ENCODE results near the gene CTLA4.

The CTLA4 gene

DNA sequence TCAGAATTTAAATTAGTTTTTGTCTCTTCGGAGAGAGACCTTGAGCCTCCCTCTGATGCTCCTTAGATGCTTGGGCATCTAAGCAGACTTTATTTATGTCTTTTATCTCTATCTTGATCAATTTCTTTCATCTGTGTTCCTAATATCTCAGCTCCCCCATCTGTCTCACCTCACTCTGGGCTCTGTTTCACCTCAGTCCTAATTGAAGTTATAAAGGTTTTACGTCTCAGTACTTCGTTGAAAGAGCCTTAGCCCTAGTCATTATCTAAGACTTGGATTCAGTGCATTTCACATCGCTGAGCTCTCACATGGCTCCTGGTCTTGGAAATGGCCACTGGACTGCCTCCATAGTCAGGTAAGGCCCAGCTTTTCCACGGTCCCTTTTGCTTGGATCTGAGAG is 13.8 kb upstream of the CTLA4 start:
- Histone ChIP-seq H3K9me3 (ENCODE audit: insufficient read depth, low read length) (no peaks in the 10 kb centered on the region), H3K27me3 (ENCODE audit: low read depth, low read length) (peaks cover 61% of the 10 kb centered on the region), H4K20me1 (ENCODE audit: insufficient read depth, low read length) (no peaks in the 10 kb centered on the region), H3K79me2 (ENCODE audit: low read length) (no peaks in the 10 kb centered on the region), H3K36me3 (replicated peaks; ENCODE audit: low read depth, low read length) (no peaks in the 10 kb centered on the region), H3K4me3 (ENCODE audit: low read length) (no peak overlapping the region), H3K9ac (ENCODE audit: low read length) (no peak overlapping the region), H3K27ac (ENCODE audit: low read length) (no peak overlapping the region), H3K4me1 (ENCODE audit: low read length) (peaks cover 7% of the 10 kb centered on the region; the same call in 1 of the 2 replicates), H2AFZ (ENCODE audit: low read depth, low read length) (no peak overlapping the region), H3K4me2 (ENCODE audit: low read length) (no peak overlapping the region)
- TF ChIP-seq, protein P1, sequence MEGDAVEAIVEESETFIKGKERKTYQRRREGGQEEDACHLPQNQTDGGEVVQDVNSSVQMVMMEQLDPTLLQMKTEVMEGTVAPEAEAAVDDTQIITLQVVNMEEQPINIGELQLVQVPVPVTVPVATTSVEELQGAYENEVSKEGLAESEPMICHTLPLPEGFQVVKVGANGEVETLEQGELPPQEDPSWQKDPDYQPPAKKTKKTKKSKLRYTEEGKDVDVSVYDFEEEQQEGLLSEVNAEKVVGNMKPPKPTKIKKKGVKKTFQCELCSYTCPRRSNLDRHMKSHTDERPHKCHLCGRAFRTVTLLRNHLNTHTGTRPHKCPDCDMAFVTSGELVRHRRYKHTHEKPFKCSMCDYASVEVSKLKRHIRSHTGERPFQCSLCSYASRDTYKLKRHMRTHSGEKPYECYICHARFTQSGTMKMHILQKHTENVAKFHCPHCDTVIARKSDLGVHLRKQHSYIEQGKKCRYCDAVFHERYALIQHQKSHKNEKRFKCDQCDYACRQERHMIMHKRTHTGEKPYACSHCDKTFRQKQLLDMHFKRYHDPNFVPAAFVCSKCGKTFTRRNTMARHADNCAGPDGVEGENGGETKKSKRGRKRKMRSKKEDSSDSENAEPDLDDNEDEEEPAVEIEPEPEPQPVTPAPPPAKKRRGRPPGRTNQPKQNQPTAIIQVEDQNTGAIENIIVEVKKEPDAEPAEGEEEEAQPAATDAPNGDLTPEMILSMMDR (IDR thresholded peaks at IDR 0.05; ENCODE audit: low read depth, low read length) = no peak
- TF ChIP-seq EZH2phosphoT487 (IDR thresholded peaks at IDR 0.05; ENCODE audit: low read depth) = no peak

DNA sequence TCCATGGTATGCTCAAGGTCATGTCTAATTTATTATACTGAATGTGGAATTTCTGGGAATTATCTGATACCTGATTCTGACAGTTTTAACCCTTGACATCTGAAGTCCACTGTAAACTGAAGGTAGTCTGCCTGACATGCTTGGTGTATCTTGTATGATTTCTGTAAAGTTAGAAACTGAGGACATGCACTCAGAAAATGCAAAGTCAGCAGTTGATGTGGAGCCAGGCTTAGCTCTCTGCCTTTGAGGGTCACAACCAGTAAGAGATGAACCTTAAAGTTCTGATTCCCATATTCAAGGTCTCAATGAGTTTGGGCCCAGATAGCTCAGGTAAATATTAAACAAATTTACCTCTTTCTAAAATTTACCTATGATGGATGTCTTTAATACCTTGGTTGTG is 12.3 kb upstream of the CTLA4 start:
- Histone ChIP-seq H3K27me3 (ENCODE audit: low read depth, low read length) (peaks cover 54% of the 10 kb centered on the region), H3K79me2 (ENCODE audit: low read length) (no peaks in the 10 kb centered on the region), H3K4me1 (ENCODE audit: low read length) (peaks cover 7% of the 10 kb centered on the region; the same call in 1 of the 2 replicates), H3K27ac (ENCODE audit: low read length) (no peak overlapping the region), H3K36me3 (replicated peaks; ENCODE audit: low read depth, low read length) (no peaks in the 10 kb centered on the region), H3K4me2 (ENCODE audit: low read length) (no peak overlapping the region), H3K9ac (ENCODE audit: low read length) (no peak overlapping the region), H3K4me3 (ENCODE audit: low read length) (no peak overlapping the region), H4K20me1 (ENCODE audit: insufficient read depth, low read length) (no peaks in the 10 kb centered on the region), H2AFZ (ENCODE audit: low read depth, low read length) (no peak overlapping the region), H3K9me3 (ENCODE audit: insufficient read depth, low read length) (no peaks in the 10 kb centered on the region)
- TF ChIP-seq EZH2phosphoT487 (IDR thresholded peaks at IDR 0.05; ENCODE audit: low read depth) = no peak

DNA sequence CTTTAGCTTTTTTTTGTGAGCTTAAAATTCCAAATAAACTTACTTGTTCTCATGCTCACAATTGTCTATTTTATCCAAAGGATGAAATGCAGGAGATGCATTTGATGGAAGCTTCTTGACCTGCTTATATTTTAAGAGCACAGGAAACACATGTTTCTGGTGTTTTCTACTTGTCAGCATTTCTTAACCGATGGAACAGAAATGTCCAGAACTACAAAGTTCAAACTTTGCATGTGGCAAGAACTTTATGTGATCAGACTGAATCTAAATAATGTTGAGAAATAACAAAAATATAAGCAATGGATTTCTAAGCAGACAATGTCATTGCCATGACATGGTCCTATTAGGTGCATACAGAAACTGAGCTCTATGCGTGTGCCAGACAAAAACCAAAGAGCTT is 9.9 kb upstream of the CTLA4 start:
- H3K4me1 ChIP-seq (ENCODE audit: low read length) = peaks cover 20% of the 10 kb centered on the region
- no peak overlapping the region for H3K9ac ChIP-seq (ENCODE audit: low read length)
- H3K4me2 ChIP-seq (ENCODE audit: low read length) = no peak overlapping the region
- H3K9me3 ChIP-seq (ENCODE audit: insufficient read depth, low read length) = no peaks in the 10 kb centered on the region
- peaks cover 41% of the 10 kb centered on the region for H3K27me3 ChIP-seq (ENCODE audit: low read depth, low read length)
- H3K36me3 ChIP-seq (replicated peaks; ENCODE audit: low read depth, low read length) = no peaks in the 10 kb centered on the region
- no peaks in the 10 kb centered on the region for H4K20me1 ChIP-seq (ENCODE audit: insufficient read depth, low read length)
- no peak overlapping the region for H3K27ac ChIP-seq (ENCODE audit: low read length)
- no peak for TF ChIP-seq EZH2phosphoT487 (IDR thresholded peaks at IDR 0.05; ENCODE audit: low read depth)
- TF ChIP-seq, protein P1 (IDR thresholded peaks at IDR 0.05; ENCODE audit: low read depth, low read length) = no peak
- H2AFZ ChIP-seq (ENCODE audit: low read depth, low read length) = no peak overlapping the region
- H3K79me2 ChIP-seq (ENCODE audit: low read length) = no peaks in the 10 kb centered on the region
- no peak overlapping the region for H3K4me3 ChIP-seq (ENCODE audit: low read length)

DNA sequence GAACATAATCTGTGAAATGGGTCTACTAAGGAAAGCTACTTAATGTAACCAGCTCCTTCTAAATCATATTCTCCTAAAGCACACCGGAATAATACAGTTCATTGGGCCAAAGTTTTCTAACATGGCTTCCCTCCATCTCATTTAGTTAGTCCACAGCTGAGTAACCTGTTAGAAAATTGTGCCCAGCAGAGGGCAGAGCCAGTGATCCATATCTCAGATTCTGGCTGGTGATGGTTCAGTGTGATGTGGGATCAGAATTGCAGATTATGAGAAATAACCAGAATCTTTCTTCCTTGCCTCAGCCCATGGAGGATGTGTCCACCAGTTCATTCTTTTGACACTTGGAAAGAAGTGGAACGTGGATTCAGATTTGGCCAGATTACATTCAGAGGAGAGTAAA is 9.4 kb upstream of the CTLA4 start:
- TF ChIP-seq, protein P1 (IDR thresholded peaks at IDR 0.05; ENCODE audit: low read depth, low read length) = peak; percentile 41
- TF ChIP-seq EZH2phosphoT487 (IDR thresholded peaks at IDR 0.05; ENCODE audit: low read depth) = no peak
- Histone ChIP-seq H3K9me3 (ENCODE audit: insufficient read depth, low read length) (no peaks in the 10 kb centered on the region), H3K79me2 (ENCODE audit: low read length) (no peaks in the 10 kb centered on the region), H3K4me3 (ENCODE audit: low read length) (no peak overlapping the region), H3K9ac (ENCODE audit: low read length) (no peak overlapping the region), H3K36me3 (replicated peaks; ENCODE audit: low read depth, low read length) (no peaks in the 10 kb centered on the region), H3K4me1 (ENCODE audit: low read length) (peaks cover 20% of the 10 kb centered on the region), H4K20me1 (ENCODE audit: insufficient read depth, low read length) (no peaks in the 10 kb centered on the region), H2AFZ (ENCODE audit: low read depth, low read length) (no peak overlapping the region), H3K4me2 (ENCODE audit: low read length) (no peak overlapping the region), H3K27ac (ENCODE audit: low read length) (no peak overlapping the region), H3K27me3 (ENCODE audit: low read depth, low read length) (peaks cover 41% of the 10 kb centered on the region)
